Parathyroid adenoma (tissue), 2 donors: Measurements from ENCODE around the gene CYB561.

Experiments used
- H2AFZ ChIP-seq: fragments of 300-600 bp; sonication (generic); one replicate; pipeline ENCODE4 v1.7.0; 2017; ENCODE audit warnings: antibody characterized with exemption, mild to moderate bottlenecking
- H3K27ac ChIP-seq: fragments of 300-600 bp; sonication (generic); one replicate; pipeline ENCODE4 v1.7.0; 2017
- H3K27me3 ChIP-seq: fragments of 300-600 bp; sonication (generic); one replicate; pipeline ENCODE4 v1.7.0; 2017; ENCODE audit warnings: low read length; ENCODE audit not compliant: control insufficient read depth, insufficient read depth
- H3K36me3 ChIP-seq: fragments of 300-600 bp; sonication (generic); one replicate; pipeline ENCODE4 v1.7.0; 2017; ENCODE audit warnings: low read length; ENCODE audit not compliant: control insufficient read depth, insufficient read depth
- H3K4me1 ChIP-seq: fragments of 300-600 bp; sonication (generic); one replicate; pipeline ENCODE4 v1.7.0; 2017; ENCODE audit warnings: control low read depth
- H3K4me2 ChIP-seq: fragments of 300-600 bp; sonication (generic); one replicate; pipeline ENCODE4 v1.7.0; 2017; ENCODE audit warnings: low read length
- H3K4me3 ChIP-seq: fragments of 300-600 bp; sonication (generic); one replicate; pipeline ENCODE4 v1.7.0; 2017; ENCODE audit warnings: low read depth, low read length
- H3K79me2 ChIP-seq: fragments of 300-600 bp; sonication (generic); one replicate; pipeline ENCODE4 v1.7.0; 2017; ENCODE audit warnings: control low read depth
- H3K9ac ChIP-seq: fragments of 300-600 bp; sonication (generic); one replicate; pipeline ENCODE4 v1.7.0; 2017; ENCODE audit warnings: mild to moderate bottlenecking
- H3K9me3 ChIP-seq: fragments of 300-600 bp; sonication (generic); one replicate; pipeline ENCODE4 v1.7.0; 2017; ENCODE audit warnings: low read length; ENCODE audit not compliant: control insufficient read depth
- CTCF ChIP-seq: fragments of 300-600 bp; sonication (generic); IDR thresholded peaks from one replicate; pipeline ENCODE4 v1.7.0; 2017; ENCODE audit warnings: antibody characterized with exemption, mild to moderate bottlenecking
- donor health status: primary hyperparathyroidism.

Gene CYB561

GRCh38 chr17:63423963-63424362, 22.1 kb downstream of the CYB561 start:
- Histone ChIP-seq H3K27me3 (no peaks in the 10 kb centered on the region), H3K9me3 (no peaks in the 10 kb centered on the region), H3K4me2 (no peak overlapping the region), H2AFZ (no peak overlapping the region), H3K36me3 (no peaks in the 10 kb centered on the region), H3K4me3 (no peak overlapping the region), H3K4me1 (no peaks in the 10 kb centered on the region), H3K79me2 (no peaks in the 10 kb centered on the region), H3K27ac (no peak overlapping the region), H3K9ac (no peak overlapping the region)
- TF ChIP-seq CTCF: no peak

GRCh38 chr17:63423251-63423950, 22.7 kb downstream of the CYB561 start:
- Histone ChIP-seq H3K36me3 (no peaks in the 10 kb centered on the region), H3K9ac (no peak overlapping the region), H3K79me2 (no peaks in the 10 kb centered on the region), H3K4me3 (no peak overlapping the region), H3K4me1 (no peaks in the 10 kb centered on the region), H2AFZ (no peak overlapping the region), H3K4me2 (no peak overlapping the region), H3K27ac (no peak overlapping the region), H3K27me3 (no peaks in the 10 kb centered on the region), H3K9me3 (no peaks in the 10 kb centered on the region)
- TF ChIP-seq CTCF: no peak

GRCh38 chr17:63421681-63422645, 24.1 kb downstream of the CYB561 start:
- no peak overlapping the region for H3K4me2 ChIP-seq
- TF ChIP-seq CTCF: no peak
- H3K27ac ChIP-seq: no peak overlapping the region
- H3K4me3 ChIP-seq: no peak overlapping the region
- H2AFZ ChIP-seq: no peak overlapping the region
- no peaks in the 10 kb centered on the region for H3K79me2 ChIP-seq
- no peaks in the 10 kb centered on the region for H3K36me3 ChIP-seq
- no peak overlapping the region for H3K9ac ChIP-seq
- H3K27me3 ChIP-seq: no peaks in the 10 kb centered on the region
- H3K9me3 ChIP-seq: no peaks in the 10 kb centered on the region
- no peaks in the 10 kb centered on the region for H3K4me1 ChIP-seq

- H3K79me2 ChIP-seq: no peaks in the 10 kb centered on the region
- no peak for TF ChIP-seq CTCF
Observed at GRCh38 chr17:63420868-63421680, 25.0 kb downstream of the CYB561 start.

More at GRCh38 chr17:63420868-63421680, 25.0 kb downstream of the CYB561 start:
- Histone ChIP-seq H3K27me3 (no peaks in the 10 kb centered on the region), H3K36me3 (no peaks in the 10 kb centered on the region), H3K9me3 (no peaks in the 10 kb centered on the region), H3K4me1 (no peaks in the 10 kb centered on the region), H3K9ac (no peak overlapping the region), H2AFZ (no peak overlapping the region), H3K27ac (no peak overlapping the region), H3K4me3 (no peak overlapping the region), H3K4me2 (no peak overlapping the region)
